Astrocyte (in vitro differentiated cells and primary cell): ENCODE measurements around the gene LYSMD2.

Experiments used
- EZH2 ChIP-seq: IDR thresholded peaks from 2 replicates; pipeline ENCODE4 v1.6.1; 2012; ENCODE audit warnings: mild to moderate bottlenecking, low read length, inconsistent platforms; ENCODE audit not compliant: insufficient read depth
- TF ChIP-seq, protein P1 (sequence below): IDR thresholded peaks from 2 replicates; pipeline ENCODE4 v1.5.1; 2011; ENCODE audit warnings: low read depth, mild to moderate bottlenecking, inconsistent platforms, low read length, moderate library complexity; ENCODE audit not compliant: insufficient read depth

- TF ChIP-seq, protein P1, sequence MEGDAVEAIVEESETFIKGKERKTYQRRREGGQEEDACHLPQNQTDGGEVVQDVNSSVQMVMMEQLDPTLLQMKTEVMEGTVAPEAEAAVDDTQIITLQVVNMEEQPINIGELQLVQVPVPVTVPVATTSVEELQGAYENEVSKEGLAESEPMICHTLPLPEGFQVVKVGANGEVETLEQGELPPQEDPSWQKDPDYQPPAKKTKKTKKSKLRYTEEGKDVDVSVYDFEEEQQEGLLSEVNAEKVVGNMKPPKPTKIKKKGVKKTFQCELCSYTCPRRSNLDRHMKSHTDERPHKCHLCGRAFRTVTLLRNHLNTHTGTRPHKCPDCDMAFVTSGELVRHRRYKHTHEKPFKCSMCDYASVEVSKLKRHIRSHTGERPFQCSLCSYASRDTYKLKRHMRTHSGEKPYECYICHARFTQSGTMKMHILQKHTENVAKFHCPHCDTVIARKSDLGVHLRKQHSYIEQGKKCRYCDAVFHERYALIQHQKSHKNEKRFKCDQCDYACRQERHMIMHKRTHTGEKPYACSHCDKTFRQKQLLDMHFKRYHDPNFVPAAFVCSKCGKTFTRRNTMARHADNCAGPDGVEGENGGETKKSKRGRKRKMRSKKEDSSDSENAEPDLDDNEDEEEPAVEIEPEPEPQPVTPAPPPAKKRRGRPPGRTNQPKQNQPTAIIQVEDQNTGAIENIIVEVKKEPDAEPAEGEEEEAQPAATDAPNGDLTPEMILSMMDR, result no peak
- no peak for TF ChIP-seq EZH2
Measured at GRCh38 chr15:51706926-51707608, 30.4 kb downstream of the LYSMD2 start.
